Measurements from ENCODE around the gene KCNA1. TPM values are rescaled to one million over a fixed set of nuclear protein-coding genes. Genes with fewer than 3 reads are reported as not detected.

Gene KCNA1
- total RNA-seq, 2 experiments from 2014 or later: not detected

DNA sequence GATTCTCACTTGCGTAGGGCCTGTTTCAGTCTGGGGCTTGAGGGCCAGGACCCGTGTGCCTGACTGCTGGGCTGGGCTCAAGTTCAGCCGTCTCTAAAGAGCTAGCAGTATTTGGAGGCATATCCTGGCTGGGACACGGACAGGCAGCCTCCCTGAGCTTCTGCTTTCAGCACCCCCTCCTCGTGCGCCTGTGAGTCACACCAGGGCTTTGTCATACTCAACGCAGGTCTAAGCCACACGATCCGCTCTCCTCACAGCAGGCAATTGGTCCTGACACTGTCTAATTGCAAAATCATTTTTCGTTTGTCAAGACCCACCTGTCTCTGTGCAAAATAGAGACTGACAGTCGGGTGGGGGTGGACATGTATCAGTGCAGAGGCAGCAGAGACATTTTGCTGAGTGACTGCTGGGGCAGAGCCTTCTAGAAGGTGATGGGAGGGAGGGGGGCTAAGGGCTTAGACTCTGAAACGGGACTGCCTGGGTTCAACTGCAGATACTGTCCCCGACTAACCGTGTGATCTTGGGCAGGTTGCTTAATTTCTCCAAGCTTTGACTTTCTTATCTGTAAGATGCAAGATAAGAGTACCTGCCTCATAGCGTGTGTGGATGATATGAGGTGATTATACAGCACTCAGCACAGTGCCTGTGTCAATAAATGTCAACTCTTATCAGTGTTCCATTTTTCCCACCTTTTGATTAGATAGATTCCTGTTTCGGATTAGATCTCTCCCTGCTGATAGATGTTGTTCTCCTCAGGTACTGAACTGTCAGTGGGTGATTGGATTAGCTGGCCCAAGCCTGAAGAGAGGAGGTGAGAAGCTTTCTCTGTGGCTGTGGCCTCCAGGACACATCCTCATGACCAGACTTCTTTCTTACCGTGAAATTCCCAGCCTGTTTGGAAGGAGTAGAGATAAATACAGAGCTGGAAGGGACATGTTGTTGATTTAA lies 53.1 kb downstream of the KCNA1 start:
- H3K27ac Mint-ChIP-seq: no peak overlapping the region
- no peak overlapping the region for H3K4me3 Mint-ChIP-seq
- ATAC-seq (no peak), DNase-seq (no peak)
- H3K36me3 Mint-ChIP-seq (ENCODE audit: low read depth): no peaks in the 10 kb centered on the region
- H3K9me3 Mint-ChIP-seq (ENCODE audit: low read depth): no peaks in the 10 kb centered on the region
- H3K27me3 Mint-ChIP-seq: peaks cover 25% of the 10 kb centered on the region
- ChIA-PET CTCF (interaction anchor here (0.5 kb wide), 1 partner anchor 54 kb away, joined by 3 read pairs; no protein-coding TSS in a partner anchor), POLR2A (no interaction called here)
- intact Hi-C loops (cut with DNase I, micrococcal nuclease): no loop called here
- H3K4me1 Mint-ChIP-seq: no peaks in the 10 kb centered on the region

Other genes starting within 250 kb of the KCNA1 start
- gene GALNT8, start 189.5 kb upstream of the KCNA1 start, total RNA-seq: under 1 TPM; 0.73 to 0.76 TPM
- gene KCNA5, start 134.0 kb downstream of the KCNA1 start, total RNA-seq: not detected

All from activated CD4-positive, alpha-beta T cell treated with anti-CD3 and anti-CD28 coated beads for 36 hours (primary cell).